Measurements from ENCODE around the gene TIMM17A.

The TIMM17A gene

GRCh38 chr1:201925301-201925567, 30.1 kb upstream of the TIMM17A start:
- no peak overlapping the region for H3K23ac ChIP-seq (ENCODE audit: low read length)
- H3K36me3 ChIP-seq (ENCODE audit: control insufficient read depth, insufficient read depth, low read length): no peaks in the 10 kb centered on the region
- H2AK5ac ChIP-seq (ENCODE audit: low read length): no peak overlapping the region
- H3K27me3 ChIP-seq (ENCODE audit: insufficient read depth, low read length, poor library complexity): no peaks in the 10 kb centered on the region
- no peak overlapping the region for H3K27ac ChIP-seq (ENCODE audit: low read depth, low read length)
- H2BK120ac ChIP-seq (ENCODE audit: low read depth, low read length): no peak overlapping the region
- H3K79me1 ChIP-seq (ENCODE audit: low read length): no peaks in the 10 kb centered on the region
- no CpG with 5 or more reads among the region's 2 CpGs for WGBS (ENCODE audit: extremely low coverage, insufficient coverage, low lambda C conversion rate)
- H3K4me2 ChIP-seq (ENCODE audit: low read length): no peak overlapping the region
- no peak for DNase-seq
- no peak overlapping the region for H3K18ac ChIP-seq (ENCODE audit: low read length)
- no peak overlapping the region for H4K8ac ChIP-seq (ENCODE audit: low read depth, low read length)
- no peak overlapping the region for H3K4ac ChIP-seq (ENCODE audit: low read depth, low read length)
- no peak overlapping the region for H3K56ac ChIP-seq (ENCODE audit: low read length)
- no peaks in the 10 kb centered on the region for H3K79me2 ChIP-seq (ENCODE audit: control insufficient read depth, insufficient read depth, low read length)
- H2BK15ac ChIP-seq (replicated peaks; ENCODE audit: low read depth): no peak overlapping the region
- H4K5ac ChIP-seq (ENCODE audit: low read length): no peak overlapping the region
- no peak overlapping the region for H3K9ac ChIP-seq (ENCODE audit: low read length)
- no peaks in the 10 kb centered on the region for H3K4me1 ChIP-seq (ENCODE audit: control insufficient read depth, low read depth, low read length)
- no peak overlapping the region for H2BK5ac ChIP-seq (ENCODE audit: low read length)
- H3K4me3 ChIP-seq (ENCODE audit: low read length): no peak overlapping the region

- no peak overlapping the region for H3K4me2 ChIP-seq (ENCODE audit: low read length)
- H2BK5ac ChIP-seq (ENCODE audit: low read length): no peak overlapping the region
- H3K18ac ChIP-seq (ENCODE audit: low read length): no peak overlapping the region
- no CpG with 5 or more reads among the region's 5 CpGs for WGBS (ENCODE audit: extremely low coverage, insufficient coverage, low lambda C conversion rate)
- H3K9ac ChIP-seq (ENCODE audit: low read length): no peak overlapping the region
- H3K23ac ChIP-seq (ENCODE audit: low read length): no peak overlapping the region
- H3K4me3 ChIP-seq (ENCODE audit: low read length): no peak overlapping the region
- H3K4ac ChIP-seq (ENCODE audit: low read depth, low read length): no peak overlapping the region
- H3K79me2 ChIP-seq (ENCODE audit: control insufficient read depth, insufficient read depth, low read length): no peaks in the 10 kb centered on the region
- H2BK15ac ChIP-seq (replicated peaks; ENCODE audit: low read depth): no peak overlapping the region
- no peaks in the 10 kb centered on the region for H3K36me3 ChIP-seq (ENCODE audit: control insufficient read depth, insufficient read depth, low read length)
- no peaks in the 10 kb centered on the region for H3K79me1 ChIP-seq (ENCODE audit: low read length)
- H4K5ac ChIP-seq (ENCODE audit: low read length): no peak overlapping the region
- DNase-seq: no peak
- no peak overlapping the region for H2AK5ac ChIP-seq (ENCODE audit: low read length)
- H3K27me3 ChIP-seq (ENCODE audit: insufficient read depth, low read length, poor library complexity): no peaks in the 10 kb centered on the region
- no peak overlapping the region for H4K8ac ChIP-seq (ENCODE audit: low read depth, low read length)
- no peak overlapping the region for H3K56ac ChIP-seq (ENCODE audit: low read length)
- H3K4me1 ChIP-seq (ENCODE audit: control insufficient read depth, low read depth, low read length): no peaks in the 10 kb centered on the region
- no peak overlapping the region for H2BK120ac ChIP-seq (ENCODE audit: low read depth, low read length)
- H3K27ac ChIP-seq (ENCODE audit: low read depth, low read length): no peak overlapping the region
Observed at GRCh38 chr1:201925981-201926645, 29.2 kb upstream of the TIMM17A start.

- Histone ChIP-seq H2BK15ac (replicated peaks; ENCODE audit: low read depth) (no peak overlapping the region), H4K5ac (ENCODE audit: low read length) (no peak overlapping the region), H3K18ac (ENCODE audit: low read length) (no peak overlapping the region), H3K4me3 (ENCODE audit: low read length) (no peak overlapping the region), H3K4me2 (ENCODE audit: low read length) (no peak overlapping the region), H3K23ac (ENCODE audit: low read length) (no peak overlapping the region), H3K27me3 (ENCODE audit: insufficient read depth, low read length, poor library complexity) (no peaks in the 10 kb centered on the region), H2BK5ac (ENCODE audit: low read length) (no peak overlapping the region), H3K4me1 (ENCODE audit: control insufficient read depth, low read depth, low read length) (no peaks in the 10 kb centered on the region), H3K36me3 (ENCODE audit: control insufficient read depth, insufficient read depth, low read length) (no peaks in the 10 kb centered on the region), H3K79me1 (ENCODE audit: low read length) (no peaks in the 10 kb centered on the region), H3K9ac (ENCODE audit: low read length) (no peak overlapping the region), H4K8ac (ENCODE audit: low read depth, low read length) (no peak overlapping the region), H3K56ac (ENCODE audit: low read length) (no peak overlapping the region), H3K27ac (ENCODE audit: low read depth, low read length) (no peak overlapping the region), H3K79me2 (ENCODE audit: control insufficient read depth, insufficient read depth, low read length) (no peaks in the 10 kb centered on the region), H2BK120ac (ENCODE audit: low read depth, low read length) (no peak overlapping the region), H2AK5ac (ENCODE audit: low read length) (no peak overlapping the region), H3K4ac (ENCODE audit: low read depth, low read length) (no peak overlapping the region)
- no CpG with 5 or more reads among the region's 3 CpGs for WGBS (ENCODE audit: extremely low coverage, insufficient coverage, low lambda C conversion rate)
- DNase-seq: no peak
Observed at GRCh38 chr1:201928266-201928665, 27.0 kb upstream of the TIMM17A start.

GRCh38 chr1:201930137-201930536, 25.2 kb upstream of the TIMM17A start:
- Histone ChIP-seq H3K18ac (ENCODE audit: low read length) (no peak overlapping the region), H3K9ac (ENCODE audit: low read length) (no peak overlapping the region), H3K4ac (ENCODE audit: low read depth, low read length) (no peak overlapping the region), H3K79me1 (ENCODE audit: low read length) (no peaks in the 10 kb centered on the region), H2BK5ac (ENCODE audit: low read length) (no peak overlapping the region), H3K79me2 (ENCODE audit: control insufficient read depth, insufficient read depth, low read length) (no peaks in the 10 kb centered on the region), H3K4me2 (ENCODE audit: low read length) (no peak overlapping the region), H3K36me3 (ENCODE audit: control insufficient read depth, insufficient read depth, low read length) (no peaks in the 10 kb centered on the region), H3K4me1 (ENCODE audit: control insufficient read depth, low read depth, low read length) (no peaks in the 10 kb centered on the region), H4K5ac (ENCODE audit: low read length) (no peak overlapping the region), H2AK5ac (ENCODE audit: low read length) (no peak overlapping the region), H3K56ac (ENCODE audit: low read length) (no peak overlapping the region), H3K4me3 (ENCODE audit: low read length) (no peak overlapping the region), H2BK120ac (ENCODE audit: low read depth, low read length) (no peak overlapping the region), H3K23ac (ENCODE audit: low read length) (no peak overlapping the region), H4K8ac (ENCODE audit: low read depth, low read length) (no peak overlapping the region), H3K27me3 (ENCODE audit: insufficient read depth, low read length, poor library complexity) (no peaks in the 10 kb centered on the region), H2BK15ac (replicated peaks; ENCODE audit: low read depth) (no peak overlapping the region), H3K27ac (ENCODE audit: low read depth, low read length) (no peak overlapping the region)
- WGBS (ENCODE audit: extremely low coverage, insufficient coverage, low lambda C conversion rate): no CpG with 5 or more reads among the region's 4 CpGs
- DNase-seq: no peak

- H3K27ac ChIP-seq (ENCODE audit: low read depth, low read length): no peak overlapping the region
- H3K9ac ChIP-seq (ENCODE audit: low read length): no peak overlapping the region
- H3K4me1 ChIP-seq (ENCODE audit: control insufficient read depth, low read depth, low read length): no peaks in the 10 kb centered on the region
- no peak overlapping the region for H2BK15ac ChIP-seq (replicated peaks; ENCODE audit: low read depth)
- H3K79me2 ChIP-seq (ENCODE audit: control insufficient read depth, insufficient read depth, low read length): no peaks in the 10 kb centered on the region
- H3K79me1 ChIP-seq (ENCODE audit: low read length): no peaks in the 10 kb centered on the region
- H3K36me3 ChIP-seq (ENCODE audit: control insufficient read depth, insufficient read depth, low read length): no peaks in the 10 kb centered on the region
- H3K4me3 ChIP-seq (ENCODE audit: low read length): no peak overlapping the region
- no peak overlapping the region for H4K5ac ChIP-seq (ENCODE audit: low read length)
- 100% methylated on average over 2 of the region's 5 CpGs for WGBS (ENCODE audit: extremely low coverage, insufficient coverage, low lambda C conversion rate)
- no peak overlapping the region for H3K18ac ChIP-seq (ENCODE audit: low read length)
- DNase-seq: no peak
- no peak overlapping the region for H2AK5ac ChIP-seq (ENCODE audit: low read length)
- no peak overlapping the region for H3K4me2 ChIP-seq (ENCODE audit: low read length)
- H2BK120ac ChIP-seq (ENCODE audit: low read depth, low read length): no peak overlapping the region
- H3K56ac ChIP-seq (ENCODE audit: low read length): no peak overlapping the region
- no peak overlapping the region for H4K8ac ChIP-seq (ENCODE audit: low read depth, low read length)
- no peak overlapping the region for H3K4ac ChIP-seq (ENCODE audit: low read depth, low read length)
- H3K23ac ChIP-seq (ENCODE audit: low read length): no peak overlapping the region
- H3K27me3 ChIP-seq (ENCODE audit: insufficient read depth, low read length, poor library complexity): no peaks in the 10 kb centered on the region
- no peak overlapping the region for H2BK5ac ChIP-seq (ENCODE audit: low read length)
Observed at GRCh38 chr1:201930803-201931202, 24.5 kb upstream of the TIMM17A start.

GRCh38 chr1:201933840-201934430, 21.4 kb upstream of the TIMM17A start:
- Histone ChIP-seq H3K56ac (ENCODE audit: low read length) (no peak overlapping the region), H3K4me3 (ENCODE audit: low read length) (no peak overlapping the region), H3K27ac (ENCODE audit: low read depth, low read length) (no peak overlapping the region), H4K5ac (ENCODE audit: low read length) (no peak overlapping the region), H3K4me1 (ENCODE audit: control insufficient read depth, low read depth, low read length) (no peaks in the 10 kb centered on the region), H3K4ac (ENCODE audit: low read depth, low read length) (no peak overlapping the region), H3K23ac (ENCODE audit: low read length) (no peak overlapping the region), H3K36me3 (ENCODE audit: control insufficient read depth, insufficient read depth, low read length) (no peaks in the 10 kb centered on the region), H4K8ac (ENCODE audit: low read depth, low read length) (no peak overlapping the region), H3K4me2 (ENCODE audit: low read length) (no peak overlapping the region), H3K18ac (ENCODE audit: low read length) (no peak overlapping the region), H3K79me2 (ENCODE audit: control insufficient read depth, insufficient read depth, low read length) (no peaks in the 10 kb centered on the region), H2BK15ac (replicated peaks; ENCODE audit: low read depth) (no peak overlapping the region), H3K79me1 (ENCODE audit: low read length) (no peaks in the 10 kb centered on the region), H3K27me3 (ENCODE audit: insufficient read depth, low read length, poor library complexity) (no peaks in the 10 kb centered on the region), H2BK120ac (ENCODE audit: low read depth, low read length) (no peak overlapping the region), H2AK5ac (ENCODE audit: low read length) (no peak overlapping the region), H3K9ac (ENCODE audit: low read length) (no peak overlapping the region), H2BK5ac (ENCODE audit: low read length) (no peak overlapping the region)
- no peak for DNase-seq
- no CpG with 5 or more reads among the region's 5 CpGs for WGBS (ENCODE audit: extremely low coverage, insufficient coverage, low lambda C conversion rate)
